GM19240 (cell line): ENCODE measurements around the gene CIZ1.
A peak's percentile ranks its signal among the peaks of the same experiment; 100 is the strongest.

Source experiments
- DNase-seq: peaks from one replicate; pipeline ENCODE4 v3.0.0; 2011; ENCODE audit warnings: low spot score; ENCODE audit not compliant: insufficient read length

The CIZ1 gene

DNA sequence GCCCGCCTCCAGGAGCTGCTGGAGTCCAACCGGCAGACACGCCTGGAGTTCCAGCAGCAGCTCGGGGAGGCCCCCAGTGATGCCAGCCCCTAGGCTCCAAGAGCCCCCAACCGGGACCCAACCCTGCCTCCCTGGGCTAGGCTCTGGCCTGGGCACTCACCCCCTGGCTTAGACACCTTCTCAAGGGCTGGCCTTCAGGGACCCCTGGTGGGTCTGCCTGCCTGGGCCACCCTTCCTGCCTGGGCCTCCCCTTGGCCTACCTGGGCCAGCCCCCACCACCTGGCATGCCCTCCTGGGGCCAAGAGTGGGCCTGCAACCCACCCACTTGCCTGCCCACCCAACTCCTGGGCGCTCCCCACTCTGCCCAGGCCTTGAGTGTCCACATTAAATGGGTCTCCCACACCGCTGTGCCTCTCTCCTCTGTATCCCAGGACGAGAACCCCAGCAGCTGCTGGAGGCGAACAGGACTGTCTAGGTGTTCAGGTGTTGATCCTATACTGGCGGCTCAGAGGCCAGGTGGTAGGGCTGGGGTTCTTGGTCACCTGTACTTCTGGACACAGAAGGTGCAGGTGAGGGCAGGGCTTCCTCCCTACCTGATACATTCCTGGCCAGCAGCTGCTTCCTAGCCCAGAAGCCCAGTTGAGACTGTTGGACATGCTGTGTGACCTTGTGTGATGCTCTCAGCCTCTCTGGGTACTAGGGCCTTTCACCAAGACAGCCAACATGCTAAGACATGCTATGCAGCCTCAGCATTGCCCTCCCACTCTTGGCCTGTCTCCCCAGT is 27.7 kb downstream of the CIZ1 start:
- DNase-seq, result no peak

DNA sequence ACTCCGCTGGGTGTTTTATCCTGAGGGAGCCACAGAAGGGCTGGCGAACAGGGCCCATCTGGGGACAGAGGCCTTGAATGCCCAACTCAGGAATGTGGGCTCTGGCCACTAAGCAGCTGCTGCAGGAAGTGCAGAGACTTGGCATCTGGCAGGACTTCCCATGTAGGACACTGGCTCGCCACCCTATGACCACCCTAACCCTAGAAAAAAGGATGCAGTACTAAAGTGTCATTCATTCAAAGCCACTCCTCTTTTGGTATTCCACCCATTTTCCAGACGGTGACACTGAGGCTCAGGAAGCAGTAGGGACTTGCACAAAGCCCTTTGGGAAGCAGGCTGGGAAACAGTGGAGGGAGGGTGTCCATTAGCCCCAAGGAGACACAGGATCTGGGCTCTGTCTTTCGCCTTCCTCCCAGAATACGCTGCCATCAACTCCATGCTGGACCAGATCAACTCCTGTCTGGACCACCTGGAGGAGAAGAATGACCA is 28.3 kb downstream of the CIZ1 start:
- DNase-seq, result no peak

DNA sequence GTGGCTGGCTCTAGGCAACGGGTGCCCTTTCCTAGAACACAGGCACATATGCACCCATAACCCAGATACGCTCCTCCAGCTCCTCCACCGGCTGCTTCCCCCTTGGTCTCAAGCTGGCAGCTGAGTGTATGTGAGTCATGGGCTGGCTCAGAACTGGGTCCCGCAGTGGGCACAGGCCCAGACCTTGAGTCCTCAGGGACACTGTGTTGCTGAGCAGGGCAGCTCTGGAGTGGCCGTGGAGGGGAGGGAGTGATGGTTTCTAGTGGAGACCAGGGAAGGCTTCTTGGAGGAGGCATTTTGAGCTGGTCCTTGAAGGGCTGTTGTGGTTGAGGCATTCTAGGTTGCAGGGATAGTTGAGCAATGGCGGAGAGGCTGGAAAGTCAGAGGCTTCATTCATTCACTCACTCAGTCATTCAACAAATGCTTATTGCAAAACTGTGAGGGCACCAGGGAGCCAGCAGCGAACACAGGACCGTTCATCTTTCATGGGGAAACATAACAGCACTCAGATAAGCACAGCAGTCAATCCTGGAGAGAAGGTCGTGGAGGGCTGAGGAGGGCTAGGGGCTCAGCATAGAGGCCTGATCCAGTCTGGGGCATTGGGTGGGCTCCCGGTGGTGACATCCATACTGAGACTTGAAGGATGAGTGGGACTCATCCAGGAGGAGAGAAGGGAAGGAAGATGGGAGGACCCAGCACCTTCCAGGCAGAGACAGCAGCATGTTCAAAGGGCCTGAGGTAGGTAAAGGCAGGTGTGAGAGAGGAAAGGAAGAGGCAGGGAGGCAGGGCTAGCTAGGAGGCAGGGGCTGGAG is 29.0 kb downstream of the CIZ1 start:
- DNase-seq, result no peak

DNA sequence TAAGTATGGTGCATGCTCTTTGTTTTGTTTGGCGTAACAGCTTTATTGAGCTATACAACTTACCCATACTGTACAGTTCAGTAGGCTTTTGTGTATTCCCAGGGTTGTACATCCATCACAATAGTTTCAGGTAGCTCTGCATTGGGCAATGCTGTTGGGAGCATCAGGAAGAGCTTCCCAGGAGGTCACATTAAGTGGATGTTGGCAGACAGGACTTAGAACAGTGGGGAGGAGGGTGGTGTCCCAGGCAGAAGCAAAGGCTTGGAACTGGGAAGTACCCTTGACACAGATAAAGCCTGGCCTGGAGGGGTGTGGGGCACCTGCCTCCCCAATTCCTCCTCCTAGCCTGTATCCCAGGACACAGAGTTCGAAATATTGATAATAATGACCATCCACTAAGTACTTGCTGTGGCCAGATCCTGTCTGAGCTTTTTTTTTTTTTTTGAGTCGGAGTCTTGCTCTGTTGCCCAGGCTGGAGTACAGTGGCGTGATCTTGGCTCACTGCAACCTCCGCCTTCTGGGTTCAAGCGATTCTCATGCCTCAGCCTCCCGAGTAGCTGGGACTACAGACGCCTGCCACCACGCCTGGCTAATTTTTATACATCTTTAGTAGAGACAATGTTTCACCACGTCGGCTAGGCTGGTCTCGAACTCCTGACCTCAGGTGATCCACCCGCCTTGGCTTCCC is 30.0 kb downstream of the CIZ1 start:
- DNase-seq, result no peak

DNA sequence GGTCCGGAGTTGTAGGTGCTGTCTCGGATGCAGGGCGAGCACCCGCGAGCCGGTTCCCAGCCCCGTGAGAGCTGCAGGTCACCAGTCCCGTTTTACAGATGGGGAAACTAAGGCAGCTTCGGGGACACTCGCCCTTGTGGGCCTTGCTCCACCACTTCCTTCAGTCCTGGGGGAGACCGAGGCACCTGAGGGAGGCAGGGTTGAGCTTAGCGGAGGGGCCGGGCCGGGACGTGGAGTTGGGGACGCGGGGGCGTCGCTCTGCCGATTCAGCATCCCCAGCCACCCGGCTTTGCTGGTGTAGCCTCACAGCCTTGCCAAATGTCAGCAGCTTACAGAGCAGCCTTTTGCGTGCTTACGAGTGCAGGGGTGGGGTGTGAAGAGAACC is 30.8 kb downstream of the CIZ1 start:
- DNase-seq, result no peak

DNA sequence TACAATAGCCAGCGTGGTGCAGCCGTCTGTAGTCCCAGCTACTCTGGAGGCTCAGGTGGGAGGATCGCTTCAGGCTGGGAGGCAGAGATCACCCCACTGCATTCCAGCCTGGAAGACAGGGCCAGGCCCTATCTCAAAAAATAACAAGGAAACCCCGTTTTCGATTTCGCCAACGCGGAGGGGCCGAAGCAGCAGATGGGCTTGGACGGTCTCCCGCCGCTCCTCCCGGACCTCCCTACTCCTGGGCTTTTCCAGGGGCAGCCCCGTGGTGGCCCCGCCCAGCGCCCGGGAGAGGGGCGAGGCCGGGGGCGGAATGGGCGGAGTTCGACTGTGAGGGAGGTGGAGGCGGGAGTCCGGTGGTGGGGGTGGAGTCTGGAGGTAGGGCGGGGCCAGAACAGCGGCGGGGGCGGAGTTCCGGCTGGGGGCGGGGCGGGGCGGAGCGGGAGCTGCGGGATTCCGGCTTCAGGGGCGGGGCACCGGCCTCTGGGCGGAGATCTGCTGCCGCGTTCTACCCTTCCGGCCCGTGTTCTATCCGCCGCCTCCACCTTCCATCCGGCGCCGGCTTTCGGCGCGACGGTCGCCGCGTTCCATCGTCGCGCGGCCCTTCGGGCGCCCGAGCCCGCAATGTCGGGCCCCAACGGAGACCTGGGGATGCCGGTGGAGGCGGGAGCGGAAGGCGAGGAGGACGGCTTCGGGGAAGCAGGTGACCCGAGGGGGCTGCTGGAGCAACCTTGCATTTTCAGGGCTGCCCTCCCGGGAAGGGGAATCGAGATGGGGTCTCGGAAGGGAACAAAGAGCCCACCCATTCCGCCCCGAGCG is 31.4 kb downstream of the CIZ1 start, which contains the start of gene BBLN:
TSS of gene BBLN (plus strand) at position 482 of the 819 bp plus-strand sequence. CDS start at position 625, 143 bp downstream.
- DNase-seq, result peak; percentile 97

DNA sequence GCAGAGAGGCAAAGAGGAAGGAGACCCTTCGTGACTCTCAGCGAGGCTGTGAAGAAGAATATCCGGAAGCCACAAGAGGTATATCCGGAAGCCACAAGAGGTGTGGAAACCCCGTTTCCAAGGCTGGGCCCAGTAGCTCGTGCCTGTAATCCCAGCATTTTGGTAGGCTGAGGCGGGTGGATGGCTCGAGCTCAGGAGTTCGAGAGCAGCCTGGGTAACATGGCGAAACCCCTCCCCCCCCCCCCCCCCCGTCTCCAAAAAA is 31.9 kb downstream of the CIZ1 start:
- DNase-seq, result no peak

DNA sequence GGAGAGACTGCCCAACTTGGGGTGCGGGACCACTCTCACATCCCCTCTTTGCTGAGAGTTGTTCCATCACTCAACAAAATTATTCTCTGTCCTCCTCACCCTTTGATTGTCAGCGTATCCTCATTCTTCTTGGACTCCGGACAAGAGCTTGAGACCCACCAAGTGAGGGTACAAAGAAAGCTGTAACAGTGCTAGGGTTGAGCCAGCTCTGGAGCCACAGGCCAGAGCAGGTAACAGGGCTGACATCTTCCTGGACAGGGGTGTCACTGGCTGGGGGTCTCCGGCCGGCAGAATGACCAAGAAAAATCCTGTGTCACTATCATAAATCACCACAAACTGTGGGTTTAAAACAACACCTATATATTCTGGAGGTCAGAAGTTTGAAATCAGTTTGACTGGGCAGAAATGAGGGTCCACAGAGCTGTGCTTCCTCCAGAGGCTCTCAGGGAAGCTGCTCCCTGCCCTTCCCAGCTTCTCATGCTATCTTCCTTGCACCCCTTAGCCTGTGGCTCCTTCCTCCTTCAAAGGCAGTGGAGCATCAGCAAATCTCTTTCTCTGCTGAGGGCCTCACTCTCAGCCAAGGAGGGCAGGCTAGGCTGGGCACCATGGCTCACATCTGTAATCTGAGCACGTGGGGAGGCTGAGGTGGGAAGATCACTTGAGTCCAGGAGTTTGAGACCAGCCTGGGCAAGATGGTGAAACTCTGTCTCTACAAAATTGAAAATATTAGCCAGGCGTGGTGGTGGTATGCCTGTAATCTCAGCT is 35.5 kb downstream of the CIZ1 start:
- no peak for DNase-seq

DNA sequence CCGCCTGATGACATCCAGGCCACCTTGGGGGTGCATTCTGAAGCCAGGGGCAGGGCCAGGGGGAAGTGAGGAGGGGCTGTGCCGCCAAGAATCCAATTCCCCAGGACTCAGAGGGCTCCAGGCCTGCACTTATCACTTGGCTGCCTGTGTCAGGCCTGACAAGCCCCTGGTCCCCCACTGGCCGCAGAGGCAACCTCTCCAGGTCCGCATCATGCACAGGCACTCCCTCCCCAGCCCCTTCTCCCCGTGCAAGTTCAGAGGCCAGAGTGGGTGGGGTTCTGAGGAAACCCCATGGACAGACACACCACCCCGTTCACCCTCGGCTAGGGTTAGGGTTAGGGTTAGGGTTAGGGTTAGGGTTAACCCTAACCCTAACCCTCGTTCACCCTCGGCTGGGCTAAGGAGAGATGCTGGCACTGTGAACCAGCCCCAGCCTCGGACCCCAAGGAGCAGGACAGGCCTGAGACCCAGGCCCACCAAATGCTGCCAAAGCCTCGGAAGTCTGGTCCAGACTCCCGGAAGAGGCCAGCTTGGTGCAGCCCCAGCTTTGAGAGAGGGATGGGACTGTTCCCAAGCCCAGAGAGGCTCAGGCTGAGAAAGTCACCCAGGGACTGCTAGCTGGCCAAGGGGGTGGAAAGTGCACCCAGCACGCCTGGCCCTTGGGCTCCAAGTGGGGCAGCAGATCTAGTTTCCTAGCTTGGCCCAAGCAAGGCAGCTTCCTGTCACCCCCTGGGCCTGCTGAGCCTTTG is 37.3 kb downstream of the CIZ1 start:
- DNase-seq, result no peak

DNA sequence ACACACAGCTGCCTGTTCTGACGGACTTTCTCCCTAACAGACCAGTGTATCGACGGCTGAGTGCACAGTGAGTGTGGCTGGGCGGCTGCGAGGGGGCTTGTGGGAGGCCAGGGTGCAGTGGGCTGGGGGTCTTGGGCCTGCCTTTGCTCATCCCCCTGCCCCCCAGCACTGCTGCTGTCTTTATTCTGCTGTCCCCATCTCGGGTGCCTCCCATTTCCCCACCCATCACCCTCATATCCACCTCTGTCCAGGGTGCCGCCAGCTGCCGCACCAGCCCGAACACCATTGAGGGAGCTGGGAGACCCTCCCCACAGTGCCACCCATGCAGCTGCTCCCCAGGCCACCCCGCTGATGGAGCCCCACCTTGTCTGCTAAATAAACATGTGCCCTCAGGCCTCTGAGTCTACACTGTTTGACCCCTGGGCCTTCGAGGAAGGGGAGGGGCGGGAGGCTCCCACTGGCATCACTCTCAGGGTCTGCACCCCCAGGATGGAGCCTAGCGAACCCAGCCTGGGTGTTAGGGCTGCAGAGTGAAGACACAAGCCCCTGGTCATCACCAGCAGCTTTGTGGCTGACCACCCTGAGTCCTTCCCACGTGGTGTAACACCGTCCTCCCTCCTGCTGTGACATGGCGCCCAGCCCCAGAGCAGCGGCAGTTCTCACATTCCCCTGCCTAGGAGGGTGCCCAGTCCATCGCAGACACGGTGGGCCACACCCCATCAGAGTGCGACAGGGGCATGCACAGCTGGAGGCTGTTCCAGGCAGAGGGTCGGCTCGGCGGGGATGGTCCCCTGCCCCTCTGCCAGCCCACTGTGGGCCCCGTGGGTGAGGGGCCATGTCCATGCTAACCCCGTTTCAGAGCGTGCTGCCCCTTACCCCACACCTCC is 38.1 kb downstream of the CIZ1 start:
- no peak for DNase-seq

DNA sequence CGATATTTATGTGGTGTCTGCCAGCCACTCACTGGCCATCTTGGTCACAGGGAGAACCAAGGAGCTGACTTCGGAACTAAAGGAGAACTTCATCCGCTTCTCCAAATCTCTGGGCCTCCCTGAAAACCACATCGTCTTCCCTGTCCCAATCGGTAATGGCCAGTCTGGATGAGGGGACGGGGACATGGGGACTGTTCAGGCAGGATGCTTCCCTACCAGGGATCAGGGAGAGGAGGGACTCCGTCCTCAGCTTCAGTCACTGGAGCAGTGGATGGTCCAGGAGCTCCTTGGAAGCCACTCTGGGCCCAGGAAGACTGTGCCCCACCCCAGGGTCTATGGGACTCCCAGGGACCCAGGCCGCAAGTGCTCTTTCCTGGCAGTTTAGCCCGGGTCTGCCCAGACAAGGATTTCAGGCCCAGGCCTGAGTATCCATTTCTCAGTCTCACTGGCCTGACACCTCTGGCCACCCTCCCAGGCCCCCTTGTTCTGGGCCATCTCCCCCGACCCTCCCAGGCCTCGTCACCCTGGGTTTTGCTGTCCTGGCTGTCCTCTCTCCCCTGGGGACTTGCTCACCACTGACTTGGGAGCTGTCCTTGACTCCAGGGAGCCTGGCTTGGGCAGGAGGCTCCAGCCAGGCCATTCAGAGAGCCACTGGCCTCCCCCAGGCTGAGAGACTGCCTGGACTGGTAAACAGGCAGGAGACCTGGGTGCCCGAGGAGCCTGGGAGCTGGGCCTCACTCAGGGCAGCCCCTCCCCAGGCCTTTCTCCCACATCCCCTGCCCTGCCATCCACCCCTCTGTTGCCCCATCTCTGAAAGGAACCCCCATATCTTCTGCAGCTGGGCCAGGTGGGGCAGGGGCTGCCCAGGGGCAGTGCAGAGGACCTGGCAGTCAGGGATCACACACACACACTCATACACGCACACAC is 39.0 kb downstream of the CIZ1 start:
- DNase-seq, result no peak

DNA sequence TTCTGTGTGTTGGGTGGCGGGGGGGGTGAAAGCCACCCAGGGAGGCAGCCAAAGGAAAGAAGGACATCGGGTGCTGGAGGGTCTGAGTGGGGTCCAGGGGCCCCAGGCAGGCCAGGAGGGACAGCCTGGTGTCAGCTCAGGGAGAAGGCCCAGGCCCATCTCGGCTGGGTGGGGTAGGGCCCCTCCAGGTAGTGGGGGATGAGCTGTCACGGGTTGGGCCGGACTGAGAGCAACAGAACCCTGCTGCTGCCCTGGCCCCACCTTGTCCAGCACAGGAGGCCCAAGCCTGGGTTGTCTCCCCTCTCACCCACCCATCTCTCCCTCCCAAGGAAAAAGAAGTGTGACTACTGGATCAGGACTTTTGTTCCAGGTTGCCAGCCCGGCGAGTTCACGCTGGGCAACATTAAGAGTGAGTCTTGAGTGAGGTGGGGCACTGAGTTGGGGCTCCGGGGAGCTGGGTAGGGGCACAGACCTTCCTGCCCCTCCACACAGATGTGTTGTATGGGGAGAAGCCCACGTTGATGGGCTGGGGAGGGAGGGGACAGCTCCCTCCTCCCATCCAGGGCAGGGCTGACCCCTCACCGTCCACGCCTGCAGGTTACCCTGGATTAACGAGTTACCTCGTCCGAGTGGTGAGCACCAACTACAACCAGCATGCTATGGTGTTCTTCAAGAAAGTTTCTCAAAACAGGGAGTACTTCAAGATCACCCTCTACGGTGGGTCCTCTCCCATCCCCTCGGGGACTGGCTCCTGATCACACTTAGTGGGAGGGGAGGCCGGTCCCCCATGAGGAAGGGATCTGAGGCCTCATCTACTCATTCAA is 39.9 kb downstream of the CIZ1 start:
- no peak for DNase-seq

DNA sequence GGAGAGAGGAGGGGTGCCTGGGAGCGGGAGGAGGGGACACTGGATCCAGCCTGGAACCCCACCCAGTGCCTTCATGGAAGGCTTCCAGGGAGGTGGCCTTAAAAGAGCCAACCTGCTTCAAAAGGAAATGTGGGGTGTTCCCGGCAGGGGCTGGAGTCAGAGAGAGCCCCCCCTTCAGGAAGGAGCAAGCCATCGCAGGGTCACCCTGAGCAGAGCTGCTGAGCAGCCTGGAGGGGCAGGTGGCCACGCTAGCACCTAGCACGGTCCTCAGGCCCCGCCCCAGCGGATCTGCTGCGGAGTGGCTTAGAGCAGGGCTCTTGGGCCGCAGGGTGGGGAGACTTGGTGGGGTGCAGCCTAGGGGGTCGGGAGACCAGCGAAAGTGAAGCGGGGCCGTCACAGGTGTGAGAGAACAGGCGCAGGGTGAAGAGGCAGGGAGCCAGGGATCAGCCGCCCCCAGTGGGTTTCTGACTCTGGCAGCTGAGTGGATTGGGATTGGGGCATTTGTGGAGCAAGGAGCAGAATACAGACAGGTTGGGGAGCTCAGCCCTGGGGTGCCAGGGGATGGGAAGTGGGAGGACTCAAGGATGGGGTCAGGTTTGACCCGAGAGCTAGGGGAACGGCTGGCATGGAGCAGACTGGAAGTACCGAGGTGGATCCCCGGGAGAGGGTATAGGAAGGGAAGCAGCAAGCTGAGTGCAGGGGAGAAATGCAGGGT is 40.6 kb downstream of the CIZ1 start:
- DNase-seq, result no peak

DNA sequence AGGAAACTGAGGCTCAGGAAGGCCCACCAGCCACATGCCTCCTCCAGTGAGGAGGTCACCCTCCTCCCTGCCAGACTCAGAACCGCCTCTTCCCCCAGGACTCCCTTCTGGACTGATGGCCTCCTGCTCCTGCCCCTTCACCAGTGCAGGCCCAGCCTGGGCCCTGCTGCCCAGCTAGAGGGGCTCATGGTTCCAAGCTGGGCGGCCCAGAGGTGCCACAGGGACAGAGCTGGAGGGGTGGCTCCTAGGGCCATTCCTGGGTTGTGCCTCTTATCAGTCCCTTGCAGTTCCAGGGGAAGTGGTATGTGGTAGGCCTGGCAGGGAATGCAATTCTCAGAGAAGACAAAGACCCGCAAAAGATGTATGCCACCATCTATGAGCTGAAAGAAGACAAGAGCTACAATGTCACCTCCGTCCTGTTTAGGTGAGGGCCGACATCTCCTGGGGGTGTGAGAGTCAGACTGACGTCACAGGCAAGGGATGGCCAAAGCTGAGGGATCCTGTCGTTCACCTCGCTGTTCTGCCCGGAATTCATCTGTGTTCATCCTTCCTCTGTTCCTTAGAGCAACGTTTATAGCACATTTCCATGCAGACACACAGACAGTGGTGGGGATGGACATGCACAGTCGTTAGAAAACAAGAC is 41.3 kb downstream of the CIZ1 start:
- no peak for DNase-seq

DNA sequence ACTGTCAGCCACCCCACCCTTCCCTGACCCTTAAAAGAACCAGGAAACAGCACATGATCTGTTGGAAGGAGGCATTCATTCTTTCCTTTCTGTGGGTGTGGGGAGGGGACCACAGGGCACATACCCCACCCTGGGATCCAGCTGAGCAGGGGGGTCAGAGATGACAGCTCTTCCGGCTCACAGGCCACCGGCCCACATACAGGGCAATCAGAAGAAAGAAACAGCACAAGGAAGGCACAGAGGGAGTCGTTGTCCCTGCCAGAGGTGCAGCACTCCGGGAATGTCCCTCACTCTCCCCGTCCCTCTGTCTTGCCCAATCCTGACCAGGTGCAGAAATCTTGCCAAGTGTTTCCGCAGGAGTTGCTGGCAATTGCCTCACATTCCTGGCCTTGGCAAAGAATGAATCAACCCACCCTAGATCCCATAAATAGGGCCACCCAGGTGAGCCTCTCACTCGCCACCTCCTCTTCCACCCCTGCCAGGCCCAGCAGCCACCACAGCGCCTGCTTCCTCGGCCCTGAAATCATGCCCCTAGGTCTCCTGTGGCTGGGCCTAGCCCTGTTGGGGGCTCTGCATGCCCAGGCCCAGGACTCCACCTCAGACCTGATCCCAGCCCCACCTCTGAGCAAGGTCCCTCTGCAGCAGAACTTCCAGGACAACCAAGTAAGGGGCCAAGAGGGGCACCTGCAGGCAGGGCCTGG is 42.2 kb downstream of the CIZ1 start, which contains the start of gene LCN2:
TSS of gene LCN2 (plus strand) at position 453 of the 701 bp plus-strand sequence. CDS start at position 526, 73 bp downstream.
- DNase-seq, result no peak
